ENCODE results near the gene ETNK2. TPM values are rescaled to one million over a fixed set of nuclear protein-coding genes. Genes with fewer than 3 reads are reported as not detected.
"Not testable (repeated sequence)": the region's sequence is repeated elsewhere in the genome, so short reads cannot be mapped to it uniquely, and the experiment has no call there.

ETNK2 gene
- total RNA-seq, 1 experiment from 2014 or later = 11.2 TPM

DNA sequence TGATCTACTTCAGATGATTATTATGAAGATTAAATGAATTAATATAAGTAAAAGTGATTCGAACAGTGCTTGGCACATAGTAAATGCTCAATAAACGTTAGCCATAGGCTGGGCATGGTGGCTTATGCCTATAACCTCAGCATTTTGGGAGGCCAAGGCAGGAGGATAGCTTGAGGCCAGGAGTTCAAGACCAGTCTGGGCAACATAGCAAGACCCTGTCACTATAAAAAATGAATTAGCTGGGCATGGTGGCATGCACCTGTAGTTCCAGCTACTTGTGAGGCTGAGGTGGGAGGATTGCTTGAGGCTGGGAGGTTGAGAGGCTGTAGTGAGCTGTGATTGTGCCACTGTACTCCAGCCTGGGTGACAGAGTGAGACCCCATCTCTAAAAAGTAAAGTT, 52.1 kb downstream of the ETNK2 start:
- DNase-seq, H3K27me3 ChIP-seq, H3K9me3 ChIP-seq, H3K4me3 ChIP-seq, H3K36me3 ChIP-seq: not testable (repeated sequence)

DNA sequence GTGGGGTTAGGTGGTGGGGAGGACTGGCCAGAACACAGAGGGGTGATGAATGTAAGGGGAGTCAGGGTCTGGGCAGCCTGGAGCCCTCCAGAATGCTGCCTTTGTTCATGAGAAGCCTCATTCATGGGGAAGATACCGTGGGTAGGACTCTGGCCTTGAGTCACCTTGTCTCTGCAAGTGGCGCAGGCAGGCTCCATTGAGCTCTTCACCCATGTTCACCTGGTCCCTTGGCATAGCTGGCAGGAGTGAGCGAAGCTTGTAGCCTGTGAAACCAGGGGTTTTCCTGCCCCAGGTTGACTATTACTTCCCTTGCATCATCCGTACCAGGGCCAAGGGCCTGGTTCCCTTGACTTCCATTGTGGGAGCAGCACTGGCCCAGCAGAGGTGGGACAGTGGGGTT, 53.2 kb downstream of the ETNK2 start:
- Histone ChIP-seq H3K9me3 (no peaks in the 10 kb centered on the region), H3K27me3 (no peaks in the 10 kb centered on the region), H3K4me3 (no peak overlapping the region), H3K36me3 (no peaks in the 10 kb centered on the region)
- no peak for DNase-seq

DNA sequence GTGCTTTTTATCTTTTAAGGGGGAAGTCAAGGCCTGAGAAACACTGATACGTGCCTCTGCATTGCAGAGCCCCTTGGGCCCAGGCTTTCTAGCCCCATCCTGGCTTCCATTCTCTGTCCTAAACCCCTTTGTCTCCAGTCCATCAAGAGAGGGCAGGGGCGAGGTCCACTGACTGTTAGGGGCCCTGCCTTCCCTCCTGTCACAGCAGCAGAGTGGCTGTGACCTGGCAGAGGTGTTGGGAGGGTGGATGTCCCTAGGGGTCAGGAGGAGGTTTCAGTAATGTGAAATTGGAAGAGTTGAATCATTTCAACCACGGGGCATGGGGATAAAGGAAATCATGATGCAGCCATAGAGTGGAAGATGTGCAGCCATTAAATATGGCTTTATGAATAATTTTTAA, 54.9 kb downstream of the ETNK2 start:
- no peak for DNase-seq
- no peaks in the 10 kb centered on the region for H3K36me3 ChIP-seq
- H3K9me3 ChIP-seq = no peaks in the 10 kb centered on the region
- H3K4me3 ChIP-seq = no peak overlapping the region
- H3K27me3 ChIP-seq = no peaks in the 10 kb centered on the region

DNA sequence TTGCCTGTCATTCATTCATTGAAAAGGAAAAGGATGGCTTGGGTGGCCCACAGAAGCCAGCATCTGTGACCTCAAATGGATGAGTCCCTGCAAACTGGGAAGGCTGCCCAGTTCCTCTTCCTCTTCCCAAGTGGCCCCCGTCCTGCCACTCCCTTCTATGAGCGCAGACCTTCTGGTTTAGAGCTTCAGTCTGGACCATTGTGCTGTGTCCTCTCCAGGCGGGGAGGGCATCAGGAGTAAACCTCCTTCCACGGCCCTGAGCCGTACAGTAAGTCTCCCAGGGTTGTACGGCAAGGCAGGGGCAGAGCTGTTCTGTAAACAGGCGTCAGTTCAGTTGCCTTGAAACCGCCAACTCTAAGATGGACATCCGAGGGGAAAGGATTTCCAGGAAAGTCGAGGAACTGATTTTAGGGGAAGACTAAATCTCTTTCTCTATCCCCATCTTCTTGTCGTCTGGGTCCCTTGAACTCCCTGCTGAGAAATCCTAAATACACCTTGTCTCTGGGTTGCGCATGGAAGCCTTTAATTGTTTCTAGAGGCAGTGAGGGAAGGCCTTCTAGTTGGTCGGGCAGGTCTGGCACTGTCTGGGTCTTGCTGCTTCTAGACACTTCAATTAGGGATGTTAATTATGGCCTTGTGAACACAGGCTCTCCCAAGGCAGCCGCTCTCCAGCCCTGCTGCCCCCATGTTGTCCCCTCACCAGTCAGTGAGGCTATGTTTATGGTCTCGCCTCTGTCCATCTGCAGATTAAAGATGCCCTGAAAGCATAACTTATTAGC, 56.8 kb downstream of the ETNK2 start:
- no peaks in the 10 kb centered on the region for H3K27me3 ChIP-seq
- no peaks in the 10 kb centered on the region for H3K36me3 ChIP-seq
- no peak for DNase-seq
- H3K4me3 ChIP-seq = no peak overlapping the region
- H3K9me3 ChIP-seq = no peaks in the 10 kb centered on the region

DNA sequence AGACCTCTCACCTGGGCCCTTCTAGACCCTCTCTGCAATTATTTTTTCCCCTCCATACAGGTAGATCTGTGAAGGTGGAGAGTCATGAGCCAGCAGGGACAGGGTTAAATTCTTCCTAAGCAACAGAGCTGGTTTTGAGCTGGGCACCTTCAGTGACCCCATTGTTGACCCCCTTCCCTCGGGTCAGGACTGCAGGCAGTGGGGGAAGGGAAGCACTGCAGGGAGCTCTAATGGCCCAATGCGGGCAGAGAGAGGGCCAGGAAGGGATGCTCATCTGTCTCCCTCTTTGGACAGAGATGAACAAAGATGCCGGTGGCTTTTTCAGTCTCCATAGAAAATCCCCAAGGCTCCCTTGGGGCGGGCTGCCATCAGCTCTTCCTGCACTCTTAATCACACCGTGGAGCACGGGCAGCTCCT, 57.5 kb downstream of the ETNK2 start:
- Histone ChIP-seq H3K9me3 (no peaks in the 10 kb centered on the region), H3K36me3 (no peaks in the 10 kb centered on the region), H3K4me3 (no peak overlapping the region), H3K27me3 (no peaks in the 10 kb centered on the region)
- DNase-seq = no peak

DNA sequence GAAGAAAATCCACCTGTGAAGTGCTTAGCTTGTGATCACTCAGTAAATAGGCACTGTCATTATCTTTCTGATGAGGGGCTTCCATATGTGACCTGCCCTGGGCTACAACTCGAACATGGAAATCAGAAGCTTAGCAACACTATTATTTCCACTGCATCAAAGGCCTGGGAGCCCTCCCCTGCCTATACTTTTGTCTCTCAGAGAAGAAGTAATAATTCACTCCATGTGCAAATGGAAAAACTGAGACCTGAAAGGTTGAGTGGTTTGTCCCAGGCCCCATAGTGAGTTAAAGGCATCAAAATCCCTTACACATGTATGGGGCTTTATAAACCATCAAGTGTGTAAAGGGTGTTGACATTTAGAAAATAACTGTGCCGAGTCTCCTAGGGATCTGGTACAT, 58.1 kb downstream of the ETNK2 start:
- Histone ChIP-seq H3K27me3 (no peaks in the 10 kb centered on the region), H3K36me3 (no peaks in the 10 kb centered on the region), H3K4me3 (no peak overlapping the region), H3K9me3 (no peaks in the 10 kb centered on the region)
- no peak for DNase-seq

DNA sequence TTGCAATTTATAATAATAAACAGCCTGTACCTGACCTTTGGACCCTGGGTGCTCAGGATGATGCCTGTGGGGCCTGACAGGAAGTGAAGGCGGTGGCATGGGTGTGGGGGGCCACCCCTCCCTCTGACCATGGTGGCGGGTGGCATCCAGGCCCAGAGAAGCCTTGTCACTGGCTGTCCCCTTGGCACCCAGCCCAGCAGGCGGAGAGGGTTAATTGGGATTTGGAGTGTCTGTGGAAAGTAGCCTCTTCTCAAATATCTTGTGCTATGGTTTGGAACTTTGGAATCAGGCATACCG, 58.5 kb downstream of the ETNK2 start:
- Histone ChIP-seq H3K4me3 (no peak overlapping the region), H3K27me3 (no peaks in the 10 kb centered on the region), H3K9me3 (no peaks in the 10 kb centered on the region), H3K36me3 (no peaks in the 10 kb centered on the region)
- DNase-seq = no peak

DNA sequence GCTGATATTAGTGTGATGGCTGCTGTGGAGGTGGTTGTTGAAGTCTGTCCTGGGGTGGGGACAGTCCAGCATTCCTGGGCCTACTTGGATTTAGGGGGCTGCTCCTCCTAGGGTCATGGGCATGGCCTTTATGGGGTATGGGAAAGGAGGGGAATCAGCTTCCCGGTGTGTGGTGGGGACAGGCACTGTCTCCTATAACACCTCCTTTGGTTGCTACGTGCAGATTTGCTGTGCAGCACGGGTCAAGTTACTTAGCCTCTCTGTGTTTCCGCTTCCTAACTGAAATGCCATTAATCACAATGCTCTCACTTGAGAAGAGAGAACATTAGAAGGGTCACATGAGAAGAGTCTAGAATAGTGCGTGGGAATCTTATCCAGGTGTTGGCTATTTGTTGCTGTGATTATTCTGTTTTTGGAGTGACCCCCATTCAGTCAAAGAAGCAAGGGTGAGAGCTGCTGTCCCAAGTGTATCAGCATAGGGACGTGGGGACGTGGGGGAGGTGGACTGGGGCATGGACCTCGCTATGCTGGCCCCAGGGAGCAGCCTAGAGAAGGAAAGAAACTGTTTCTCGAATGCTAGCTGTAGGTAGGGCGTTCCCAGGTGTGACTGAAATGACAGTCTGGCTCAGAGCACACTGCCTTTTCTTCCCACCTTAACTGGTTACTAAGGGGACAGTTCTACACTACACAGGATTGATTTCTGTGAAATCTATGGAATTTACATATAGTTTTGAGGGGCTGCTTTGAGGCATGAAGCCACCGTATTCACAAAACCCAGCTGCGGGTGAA, 59.0 kb downstream of the ETNK2 start:
- Histone ChIP-seq H3K36me3 (no peaks in the 10 kb centered on the region), H3K4me3 (no peak overlapping the region), H3K9me3 (no peaks in the 10 kb centered on the region), H3K27me3 (no peaks in the 10 kb centered on the region)
- DNase-seq = no peak

DNA sequence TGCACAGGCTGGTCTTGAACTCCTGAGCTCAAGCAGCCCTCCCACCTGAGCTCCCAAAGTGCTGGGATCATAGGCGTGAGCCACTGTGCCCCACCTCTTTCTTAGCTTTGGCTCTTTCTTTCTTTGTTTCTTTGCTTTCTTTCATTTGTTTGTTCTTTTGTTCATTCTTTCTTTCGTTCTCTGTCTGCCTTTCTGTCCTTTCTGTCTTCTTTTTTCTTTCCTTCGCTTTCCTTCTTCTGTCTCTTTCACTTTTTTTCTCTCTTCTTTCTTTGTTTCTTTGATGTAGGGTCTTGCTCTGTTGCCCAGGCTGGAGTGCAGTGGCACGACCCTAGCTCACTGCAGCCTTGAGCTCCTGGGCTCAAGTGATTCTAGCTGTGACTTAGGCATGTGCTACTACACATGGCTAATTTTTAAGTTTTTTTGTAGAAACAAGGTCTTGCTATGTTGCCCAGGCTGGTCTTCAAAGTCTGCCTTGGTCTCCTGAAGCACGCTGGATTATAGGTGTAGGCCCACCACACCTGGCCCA, 60.0 kb downstream of the ETNK2 start:
- Histone ChIP-seq H3K27me3 (no peaks in the 10 kb centered on the region), H3K36me3 (no peaks in the 10 kb centered on the region), H3K9me3 (no peaks in the 10 kb centered on the region), H3K4me3 (no peak overlapping the region)
- DNase-seq = no peak

DNA sequence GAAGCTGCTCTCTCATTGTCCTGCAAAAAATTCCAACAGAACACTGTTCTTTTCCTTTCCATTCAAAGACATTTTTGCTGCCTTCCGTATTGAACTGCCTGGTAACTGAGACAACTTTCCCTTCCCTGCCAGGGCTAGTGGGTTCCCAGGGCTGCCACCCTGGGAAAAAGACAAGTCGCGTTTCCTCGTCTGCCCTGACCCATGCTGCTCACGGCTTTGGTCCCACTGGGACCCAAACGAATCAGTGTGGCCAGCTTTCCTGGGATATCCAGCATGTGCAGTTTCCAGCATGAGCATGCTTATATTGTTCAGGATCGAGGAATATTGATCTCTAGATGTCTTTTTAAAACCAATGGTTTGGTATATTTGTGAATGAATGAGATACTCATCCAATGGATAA, 60.8 kb downstream of the ETNK2 start:
- no peak for DNase-seq
- Histone ChIP-seq H3K9me3 (no peaks in the 10 kb centered on the region), H3K27me3 (no peaks in the 10 kb centered on the region), H3K36me3 (no peaks in the 10 kb centered on the region), H3K4me3 (no peak overlapping the region)

DNA sequence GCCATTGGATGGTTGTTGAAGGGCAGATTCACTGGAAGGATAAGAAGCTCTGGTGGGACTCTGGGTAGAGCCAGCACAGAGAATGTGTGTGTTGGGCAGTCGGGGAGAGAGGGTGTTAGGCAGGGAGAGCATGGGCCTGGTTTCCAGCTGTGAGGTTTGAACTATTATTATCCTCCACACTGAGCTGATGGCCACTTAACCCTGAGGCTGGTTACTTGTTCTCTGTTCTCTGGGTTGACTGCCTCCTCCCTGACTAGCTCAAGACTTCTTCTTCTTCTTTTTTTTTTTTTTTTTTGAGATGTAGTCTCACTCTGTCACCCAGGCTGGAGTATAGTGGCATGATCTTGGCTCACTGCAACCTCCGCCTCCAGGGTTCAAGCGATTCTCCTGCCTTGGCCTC, 61.7 kb downstream of the ETNK2 start:
- H3K27me3 ChIP-seq, H3K36me3 ChIP-seq, H3K9me3 ChIP-seq, DNase-seq, H3K4me3 ChIP-seq: not testable (repeated sequence)

DNA sequence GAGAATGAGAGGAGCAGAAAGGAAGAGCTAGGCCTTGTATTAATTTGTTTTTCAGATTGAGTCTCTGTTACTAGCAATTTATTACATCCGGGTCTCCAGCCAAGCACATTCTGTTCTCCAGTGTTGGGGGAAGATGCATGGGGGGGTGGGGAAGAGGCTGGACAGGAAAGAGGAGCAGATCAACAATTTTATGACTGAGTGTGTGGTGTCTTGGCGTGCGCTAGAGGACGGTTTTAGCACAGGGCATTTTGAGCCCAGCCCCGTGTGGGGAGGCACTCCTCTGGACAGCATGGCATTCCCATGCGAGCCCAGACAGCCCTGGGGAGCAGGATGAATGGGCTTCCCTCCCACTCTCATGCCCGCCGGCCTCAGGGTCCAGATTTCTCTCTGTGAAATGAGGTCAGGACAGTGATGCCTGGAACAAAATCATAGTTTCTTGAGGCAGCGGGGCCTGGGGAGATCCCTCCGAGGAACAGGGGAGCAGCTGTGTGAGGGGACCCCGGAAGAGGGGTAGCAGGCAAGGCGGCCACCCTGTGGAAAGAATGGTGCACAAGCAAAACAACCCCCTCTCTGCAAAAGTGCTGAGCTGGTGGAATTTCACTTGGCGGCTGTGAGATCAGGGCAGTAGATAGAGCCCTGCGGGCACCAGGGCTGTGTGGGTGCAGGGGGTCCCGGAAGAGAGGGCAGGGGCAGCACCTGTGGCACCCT, 62.6 kb downstream of the ETNK2 start:
- no peaks in the 10 kb centered on the region for H3K9me3 ChIP-seq
- H3K27me3 ChIP-seq = no peaks in the 10 kb centered on the region
- DNase-seq = no peak
- no peaks in the 10 kb centered on the region for H3K36me3 ChIP-seq
- H3K4me3 ChIP-seq = no peak overlapping the region

DNA sequence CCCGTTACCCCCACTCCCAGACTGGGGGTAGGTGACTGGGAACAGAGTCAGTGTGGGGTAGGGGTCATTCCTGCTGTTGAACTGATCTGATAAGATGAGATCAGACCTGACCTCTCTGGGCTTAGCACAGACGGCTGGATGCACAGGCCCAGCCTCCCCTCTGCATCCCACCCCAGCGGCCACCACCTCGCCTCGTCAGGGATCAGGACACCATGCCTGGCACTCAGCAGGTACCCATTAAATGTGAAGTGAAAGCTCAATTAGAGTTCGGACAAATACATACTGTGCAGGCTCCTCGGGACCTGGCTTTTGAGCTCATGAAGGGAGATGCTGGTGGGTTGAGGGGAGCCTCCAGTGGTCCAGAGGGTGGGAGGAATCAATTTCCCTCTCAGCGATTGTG, 63.2 kb downstream of the ETNK2 start:
- H3K27me3 ChIP-seq = no peaks in the 10 kb centered on the region
- H3K9me3 ChIP-seq = no peaks in the 10 kb centered on the region
- no peak overlapping the region for H3K4me3 ChIP-seq
- no peak for DNase-seq
- no peaks in the 10 kb centered on the region for H3K36me3 ChIP-seq

DNA sequence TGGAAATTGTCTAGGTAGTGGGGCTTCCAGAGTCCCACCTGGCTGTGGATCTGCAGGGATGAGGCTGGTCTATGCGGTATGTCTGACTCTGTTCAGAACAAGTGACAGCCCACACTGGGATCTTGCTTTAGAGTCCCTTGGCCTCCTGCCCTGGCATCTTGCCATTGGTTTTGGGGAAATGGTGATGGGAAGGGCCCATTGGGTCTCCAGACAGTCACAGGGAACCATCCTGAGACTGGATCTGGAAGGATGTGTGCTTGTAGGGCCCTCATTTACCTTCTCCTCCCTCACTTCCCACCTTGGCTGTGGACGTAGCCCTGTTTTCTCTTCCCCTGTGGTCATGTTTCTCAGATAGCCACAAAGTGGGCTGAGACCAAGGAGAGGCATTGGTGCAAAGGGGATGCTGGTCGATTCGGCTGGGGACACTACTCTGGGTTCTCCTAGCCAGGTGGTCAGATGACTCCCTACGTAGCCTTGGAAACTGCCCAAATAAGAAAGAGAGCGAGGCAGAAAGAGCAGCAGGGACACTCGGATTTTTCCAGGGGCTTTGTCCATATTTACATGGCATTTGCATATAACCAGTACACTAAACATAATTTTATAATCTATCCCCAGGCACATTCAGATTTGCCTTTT, 63.8 kb downstream of the ETNK2 start:
- DNase-seq = no peak
- Histone ChIP-seq H3K27me3 (no peaks in the 10 kb centered on the region), H3K36me3 (no peaks in the 10 kb centered on the region), H3K4me3 (no peak overlapping the region), H3K9me3 (no peaks in the 10 kb centered on the region)

DNA sequence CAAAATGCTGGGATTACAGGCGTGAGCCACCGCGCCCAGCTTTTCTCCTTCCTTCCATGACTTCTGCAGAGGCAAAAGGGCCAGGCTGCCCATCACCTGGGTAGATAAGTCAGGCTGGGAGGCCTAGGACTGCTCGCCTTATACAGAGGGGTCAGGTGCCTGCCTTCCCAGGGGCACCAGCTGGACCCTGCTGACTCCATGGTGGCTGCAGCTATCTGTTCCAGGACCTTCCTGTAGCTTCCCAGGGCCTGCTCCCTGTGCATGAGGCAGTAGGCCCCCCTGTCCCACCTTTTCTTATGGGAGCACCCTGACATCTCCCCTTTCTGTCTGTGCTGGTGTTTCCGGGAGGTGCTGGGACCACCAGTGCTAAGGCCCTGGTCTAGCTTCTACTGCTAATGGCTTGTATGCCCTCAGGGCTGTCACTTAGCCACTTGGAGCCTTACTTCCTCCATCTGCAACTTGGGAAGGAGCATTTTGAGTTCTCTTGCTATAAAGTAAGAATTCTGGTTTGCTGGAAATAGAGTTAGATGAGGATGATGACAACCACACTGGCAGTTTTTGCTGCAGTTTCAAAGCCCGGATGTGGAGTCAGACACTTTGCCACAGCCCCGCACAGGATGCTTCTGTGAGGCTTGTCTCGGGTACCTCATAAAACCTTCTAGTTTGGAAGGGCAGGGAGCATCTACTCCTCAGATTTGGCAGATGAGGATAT, 64.5 kb downstream of the ETNK2 start:
- no peak for DNase-seq
- Histone ChIP-seq H3K27me3 (no peaks in the 10 kb centered on the region), H3K4me3 (no peak overlapping the region), H3K36me3 (no peaks in the 10 kb centered on the region), H3K9me3 (no peaks in the 10 kb centered on the region)

DNA sequence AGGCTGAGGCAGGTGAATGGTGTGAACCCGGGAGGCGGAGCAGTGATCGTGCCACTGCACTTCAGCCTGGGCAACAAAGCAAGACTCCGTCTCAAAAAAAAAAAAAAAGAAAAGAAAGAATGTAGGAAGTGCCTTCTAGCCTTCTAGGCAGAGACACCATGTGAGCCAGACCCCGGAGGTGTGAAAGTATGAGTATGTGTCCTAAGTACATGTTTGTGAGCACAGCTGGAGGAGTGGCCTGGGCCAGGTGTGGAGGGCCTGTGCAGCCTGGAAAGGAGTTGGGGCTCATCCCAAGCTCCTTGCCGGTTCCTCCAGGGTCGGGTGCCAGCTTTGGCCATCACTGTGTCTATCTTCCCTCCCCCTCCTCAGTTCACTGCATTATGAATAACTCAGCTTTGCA, 66.0 kb downstream of the ETNK2 start:
- no peaks in the 10 kb centered on the region for H3K9me3 ChIP-seq
- H3K4me3 ChIP-seq = no peak overlapping the region
- no peak for DNase-seq

More for the DNA sequence above, 66.0 kb downstream of the ETNK2 start:
- no peaks in the 10 kb centered on the region for H3K27me3 ChIP-seq
- no peaks in the 10 kb centered on the region for H3K36me3 ChIP-seq

Data from MG63 (cell line).